ENCODE results near the gene ATP6V0A1.

- TF ChIP-seq, protein P1, sequence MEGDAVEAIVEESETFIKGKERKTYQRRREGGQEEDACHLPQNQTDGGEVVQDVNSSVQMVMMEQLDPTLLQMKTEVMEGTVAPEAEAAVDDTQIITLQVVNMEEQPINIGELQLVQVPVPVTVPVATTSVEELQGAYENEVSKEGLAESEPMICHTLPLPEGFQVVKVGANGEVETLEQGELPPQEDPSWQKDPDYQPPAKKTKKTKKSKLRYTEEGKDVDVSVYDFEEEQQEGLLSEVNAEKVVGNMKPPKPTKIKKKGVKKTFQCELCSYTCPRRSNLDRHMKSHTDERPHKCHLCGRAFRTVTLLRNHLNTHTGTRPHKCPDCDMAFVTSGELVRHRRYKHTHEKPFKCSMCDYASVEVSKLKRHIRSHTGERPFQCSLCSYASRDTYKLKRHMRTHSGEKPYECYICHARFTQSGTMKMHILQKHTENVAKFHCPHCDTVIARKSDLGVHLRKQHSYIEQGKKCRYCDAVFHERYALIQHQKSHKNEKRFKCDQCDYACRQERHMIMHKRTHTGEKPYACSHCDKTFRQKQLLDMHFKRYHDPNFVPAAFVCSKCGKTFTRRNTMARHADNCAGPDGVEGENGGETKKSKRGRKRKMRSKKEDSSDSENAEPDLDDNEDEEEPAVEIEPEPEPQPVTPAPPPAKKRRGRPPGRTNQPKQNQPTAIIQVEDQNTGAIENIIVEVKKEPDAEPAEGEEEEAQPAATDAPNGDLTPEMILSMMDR (IDR thresholded peaks at IDR 0.05 in 8 of 11, conservative IDR thresholded peaks at IDR 0.05 in 3 of 11): no peak
- no peak for TF ChIP-seq POLR2A (IDR thresholded peaks at IDR 0.05)
- TF ChIP-seq POLR2AphosphoS5 (IDR thresholded peaks at IDR 0.05): no peak
These were observed 37.6 kb upstream of the ATP6V0A1 start for GRCh38 chr17:42421136-42421506.

Data from spleen (tissue), 7 donors.